Measurements from ENCODE around the gene USB1. TPM values are rescaled to one million over a fixed set of nuclear protein-coding genes. Genes with fewer than 3 reads are reported as not detected.

Gene USB1
- total RNA-seq, 1 donor from 2014 or later = 60.9 TPM

Other genes with a start within 250 kb of the USB1 start
- gene KIFC3, start 198.9 kb upstream of the USB1 start, total RNA-seq = not detected in 2 replicates
- gene CNGB1, start 30.3 kb upstream of the USB1 start, total RNA-seq = not detected in 2 replicates
- 16.1 and 16.7 TPM in 2 replicates for gene ZNF319, start 735 bp upstream of the USB1 start, total RNA-seq
- gene MMP15, start 24.3 kb downstream of the USB1 start, total RNA-seq = 0.95 and 1.2 TPM in 2 replicates
- gene CFAP20, start 128.0 kb downstream of the USB1 start, total RNA-seq = 43.8 and 44.3 TPM in 2 replicates
- 68.5 and 70.0 TPM in 2 replicates for gene CSNK2A2, start 196.7 kb downstream of the USB1 start, total RNA-seq